HS-5 (cell line): Measurements from ENCODE around the gene MSL1.
A peak's percentile ranks its signal among the peaks of the same experiment; 100 is the strongest.

Experiments used
- DNase-seq: peaks from one replicate; pipeline ENCODE4 v3.0.0-alpha.2; 2012; ENCODE audit warnings: low read depth

MSL1 gene

GRCh38 chr17:40104594-40105486 is 16.9 kb upstream of the MSL1 start:
- DNase-seq = no peak

- DNase-seq = no peak
Observed at GRCh38 chr17:40105861-40106759, 15.7 kb upstream of the MSL1 start.

- DNase-seq = no peak
Observed at GRCh38 chr17:40106760-40107521, 14.8 kb upstream of the MSL1 start.

- no peak for DNase-seq
Observed at GRCh38 chr17:40107522-40108174, 14.1 kb upstream of the MSL1 start.

- DNase-seq = no peak
Observed at GRCh38 chr17:40108970-40109824, 12.6 kb upstream of the MSL1 start.

GRCh38 chr17:40110026-40110845 is 11.5 kb upstream of the MSL1 start:
- DNase-seq = no peak

GRCh38 chr17:40111221-40112128 is 10.3 kb upstream of the MSL1 start:
- no peak for DNase-seq

GRCh38 chr17:40112191-40112711 is 9.5 kb upstream of the MSL1 start:
- DNase-seq = no peak

- DNase-seq = no peak
Observed at GRCh38 chr17:40112718-40113109, 9.1 kb upstream of the MSL1 start.

GRCh38 chr17:40113110-40113906 is 8.5 kb upstream of the MSL1 start:
- DNase-seq = peak; percentile 91

- no peak for DNase-seq
Observed at GRCh38 chr17:40113907-40114245, 7.9 kb upstream of the MSL1 start.

- no peak for DNase-seq
Observed at GRCh38 chr17:40115101-40115436, 6.7 kb upstream of the MSL1 start.

- no peak for DNase-seq
Observed at GRCh38 chr17:40122136-40122998, 596 bp downstream of the MSL1 start.

GRCh38 chr17:40122999-40123810 is 1.4 kb downstream of the MSL1 start:
- no peak for DNase-seq

- no peak for DNase-seq
Observed at GRCh38 chr17:40123811-40124114, 2.0 kb downstream of the MSL1 start.
